ENCODE data around the gene KCNJ9. TPM values are rescaled to one million over a fixed set of nuclear protein-coding genes. Genes with fewer than 3 reads are reported as not detected.

KCNJ9 gene
- total RNA-seq, 1 donor from 2014 or later, result not detected

DNA sequence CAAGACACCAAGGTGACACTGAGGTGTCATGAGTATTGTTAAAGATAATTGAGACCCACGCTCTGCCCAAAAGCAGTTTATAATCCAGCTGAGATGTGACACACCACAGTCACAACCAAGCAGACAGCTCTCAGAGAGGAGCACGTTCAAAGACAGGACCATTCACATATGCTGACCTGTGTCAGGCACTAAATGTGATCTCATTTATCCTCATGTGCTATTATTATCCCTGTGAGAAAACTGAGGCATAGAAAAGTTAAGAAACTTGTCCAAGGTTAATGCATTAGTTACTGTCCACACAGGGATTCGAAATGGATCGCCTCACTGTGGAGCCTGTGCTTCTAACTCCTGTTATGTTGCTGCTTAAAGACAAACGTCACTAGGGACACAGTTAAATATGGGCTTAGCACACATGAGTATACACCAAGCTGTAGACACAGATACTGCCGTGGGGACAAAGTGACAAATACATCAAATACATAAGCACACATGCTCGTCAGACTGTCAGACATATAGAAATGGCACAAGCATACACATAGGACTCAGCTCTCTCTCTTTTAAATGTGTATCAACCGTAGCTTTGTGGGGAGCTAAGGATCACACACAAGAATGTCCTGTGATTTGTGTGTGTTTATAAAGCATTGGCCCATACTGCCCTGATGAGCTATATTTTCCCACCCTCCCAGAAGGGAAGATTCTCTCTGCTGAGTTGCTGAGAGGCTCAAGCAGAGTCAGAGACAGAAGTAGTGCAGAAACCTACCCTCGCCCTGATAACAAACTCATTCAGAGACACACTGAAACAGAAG is 20.6 kb downstream of the KCNJ9 start:
- H2AFZ ChIP-seq (ENCODE audit: low read depth, low read length), result peak overlapping the region; percentile 25

DNA sequence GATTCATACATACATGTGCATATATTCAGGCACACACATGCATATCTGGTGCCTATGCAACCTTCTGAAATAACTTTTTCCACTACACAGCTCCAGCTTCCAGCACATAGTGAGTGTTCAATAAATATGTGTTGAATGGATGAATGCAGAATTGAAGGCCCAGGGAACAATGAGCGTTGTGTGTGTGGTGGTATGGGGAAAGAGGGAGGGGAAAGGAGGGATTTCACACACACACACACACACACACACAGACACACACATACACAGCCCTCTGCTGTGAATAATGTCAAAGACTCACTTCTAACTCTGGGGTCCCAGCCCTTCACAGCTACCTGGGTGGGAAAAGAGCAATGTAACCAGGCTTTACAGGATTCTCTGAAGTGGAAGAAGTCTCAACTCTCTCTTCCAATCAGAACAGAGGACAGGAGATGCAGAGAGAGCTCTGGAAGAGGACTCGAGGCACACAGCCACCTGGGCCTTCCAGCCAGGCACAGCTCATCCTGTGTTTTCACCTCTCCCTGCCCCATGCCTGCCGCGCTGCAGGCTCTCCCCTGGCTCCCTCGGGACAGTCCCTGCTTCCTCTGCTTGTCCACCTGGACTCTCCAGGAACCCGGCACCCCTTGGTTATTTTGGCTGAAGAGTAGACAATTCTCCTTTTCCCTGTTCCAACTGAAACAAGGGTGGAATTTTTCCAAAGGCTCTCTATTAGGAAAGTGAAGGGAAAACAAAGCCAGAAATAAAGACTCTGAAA is 22.5 kb downstream of the KCNJ9 start:
- Mint-ChIP-seq H3K27me3 (ENCODE audit: low read depth, unreplicated experiment) (peaks cover 4% of the 10 kb centered on the region), H3K27ac (ENCODE audit: unreplicated experiment) (no peak overlapping the region), H3K4me3 (ENCODE audit: unreplicated experiment) (no peak overlapping the region), H3K36me3 (ENCODE audit: low read depth, unreplicated experiment) (no peaks in the 10 kb centered on the region), H3K9me3 (ENCODE audit: unreplicated experiment) (peaks cover 2% of the 10 kb centered on the region), H3K4me1 (ENCODE audit: low read depth, unreplicated experiment) (peaks cover 29% of the 10 kb centered on the region)
- TF ChIP-seq EZH2 (IDR thresholded peaks at IDR 0.05; ENCODE audit: insufficient read depth, low read length), result no peak
- TF ChIP-seq, protein P1, sequence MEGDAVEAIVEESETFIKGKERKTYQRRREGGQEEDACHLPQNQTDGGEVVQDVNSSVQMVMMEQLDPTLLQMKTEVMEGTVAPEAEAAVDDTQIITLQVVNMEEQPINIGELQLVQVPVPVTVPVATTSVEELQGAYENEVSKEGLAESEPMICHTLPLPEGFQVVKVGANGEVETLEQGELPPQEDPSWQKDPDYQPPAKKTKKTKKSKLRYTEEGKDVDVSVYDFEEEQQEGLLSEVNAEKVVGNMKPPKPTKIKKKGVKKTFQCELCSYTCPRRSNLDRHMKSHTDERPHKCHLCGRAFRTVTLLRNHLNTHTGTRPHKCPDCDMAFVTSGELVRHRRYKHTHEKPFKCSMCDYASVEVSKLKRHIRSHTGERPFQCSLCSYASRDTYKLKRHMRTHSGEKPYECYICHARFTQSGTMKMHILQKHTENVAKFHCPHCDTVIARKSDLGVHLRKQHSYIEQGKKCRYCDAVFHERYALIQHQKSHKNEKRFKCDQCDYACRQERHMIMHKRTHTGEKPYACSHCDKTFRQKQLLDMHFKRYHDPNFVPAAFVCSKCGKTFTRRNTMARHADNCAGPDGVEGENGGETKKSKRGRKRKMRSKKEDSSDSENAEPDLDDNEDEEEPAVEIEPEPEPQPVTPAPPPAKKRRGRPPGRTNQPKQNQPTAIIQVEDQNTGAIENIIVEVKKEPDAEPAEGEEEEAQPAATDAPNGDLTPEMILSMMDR (IDR thresholded peaks at IDR 0.05; ENCODE audit: insufficient read depth, low read depth, low read length), result no peak
- Histone ChIP-seq H4K20me1 (ENCODE audit: insufficient read depth, low read length) (no peaks in the 10 kb centered on the region), H3K9me3 (ENCODE audit: insufficient read depth, low read depth, low read length) (no peaks in the 10 kb centered on the region), H3K79me2 (ENCODE audit: insufficient read depth, low read length) (no peaks in the 10 kb centered on the region), H3K27ac (ENCODE audit: low read depth, low read length) (no peak overlapping the region), H3K9ac (ENCODE audit: low read length) (no peak overlapping the region), H3K36me3 (ENCODE audit: insufficient read depth, low read length) (no peaks in the 10 kb centered on the region), H3K4me1 (ENCODE audit: insufficient read depth, low read length) (peaks cover 9% of the 10 kb centered on the region), H3K4me2 (ENCODE audit: low read length) (no peak overlapping the region), H3K4me3 (ENCODE audit: insufficient read depth, low read depth, low read length) (no peak overlapping the region), H3K27me3 (ENCODE audit: insufficient read depth, low read length) (peaks cover 10% of the 10 kb centered on the region), H2AFZ (ENCODE audit: low read depth, low read length) (no peak overlapping the region)
- FAIRE-seq, result no peak
- DNase-seq (ENCODE audit: low read depth), result no peak

More for the DNA sequence above, 20.6 kb downstream of the KCNJ9 start:
- peak; percentile 52 for FAIRE-seq
- peak overlapping the region; percentile 34 for H3K9ac ChIP-seq (ENCODE audit: low read length)
- H3K4me3 ChIP-seq (ENCODE audit: insufficient read depth, low read depth, low read length), result no peak overlapping the region
- no peaks in the 10 kb centered on the region for H3K36me3 ChIP-seq (ENCODE audit: insufficient read depth, low read length)
- no peaks in the 10 kb centered on the region for H3K36me3 Mint-ChIP-seq (ENCODE audit: low read depth, unreplicated experiment)
- no peak overlapping the region for H3K27ac ChIP-seq (ENCODE audit: low read depth, low read length)
- H3K27me3 Mint-ChIP-seq (ENCODE audit: low read depth, unreplicated experiment), result no peaks in the 10 kb centered on the region
- peaks cover 15% of the 10 kb centered on the region for H3K4me1 ChIP-seq (ENCODE audit: insufficient read depth, low read length)
- no peak overlapping the region for H3K4me2 ChIP-seq (ENCODE audit: low read length)
- no peak for TF ChIP-seq EZH2 (IDR thresholded peaks at IDR 0.05; ENCODE audit: insufficient read depth, low read length)
- peaks cover 4% of the 10 kb centered on the region for H3K27me3 ChIP-seq (ENCODE audit: insufficient read depth, low read length)
- peaks cover 2% of the 10 kb centered on the region for H3K9me3 Mint-ChIP-seq (ENCODE audit: unreplicated experiment)
- H3K79me2 ChIP-seq (ENCODE audit: insufficient read depth, low read length), result no peaks in the 10 kb centered on the region
- peaks cover 35% of the 10 kb centered on the region for H3K4me1 Mint-ChIP-seq (ENCODE audit: low read depth, unreplicated experiment)
- H4K20me1 ChIP-seq (ENCODE audit: insufficient read depth, low read length), result peaks cover 6% of the 10 kb centered on the region
- DNase-seq (ENCODE audit: low read depth), result no peak
- no peaks in the 10 kb centered on the region for H3K9me3 ChIP-seq (ENCODE audit: insufficient read depth, low read depth, low read length)
- H3K4me3 Mint-ChIP-seq (ENCODE audit: unreplicated experiment), result no peak overlapping the region
- peak overlapping the region; percentile 24 for H3K27ac Mint-ChIP-seq (ENCODE audit: unreplicated experiment)

DNA sequence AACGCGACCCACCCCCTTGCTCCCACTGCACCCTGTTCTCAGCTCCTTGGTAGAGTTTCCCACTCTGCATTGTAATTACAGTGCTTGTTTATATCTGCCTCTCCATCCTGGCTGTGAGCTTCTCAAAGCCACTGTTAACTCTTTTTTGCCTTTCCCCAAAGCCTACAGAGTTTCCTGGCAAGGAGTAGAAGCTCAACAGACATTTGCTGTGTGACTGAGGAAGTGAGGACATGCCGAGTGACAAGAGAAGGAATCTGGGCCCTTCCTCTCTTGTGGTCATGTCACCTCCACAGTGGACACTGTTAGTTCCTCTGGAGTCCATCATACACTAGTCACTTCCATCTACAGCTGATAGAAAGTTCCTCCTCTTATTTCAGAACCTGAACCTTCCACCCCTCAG is 23.1 kb downstream of the KCNJ9 start:
- Histone ChIP-seq H4K20me1 (ENCODE audit: insufficient read depth, low read length) (no peaks in the 10 kb centered on the region), H3K27me3 (ENCODE audit: insufficient read depth, low read length) (peaks cover 10% of the 10 kb centered on the region), H3K79me2 (ENCODE audit: insufficient read depth, low read length) (no peaks in the 10 kb centered on the region), H3K4me1 (ENCODE audit: insufficient read depth, low read length) (peaks cover 6% of the 10 kb centered on the region), H3K4me2 (ENCODE audit: low read length) (no peak overlapping the region), H3K27ac (ENCODE audit: low read depth, low read length) (no peak overlapping the region), H3K36me3 (ENCODE audit: insufficient read depth, low read length) (no peaks in the 10 kb centered on the region), H3K9me3 (ENCODE audit: insufficient read depth, low read depth, low read length) (no peaks in the 10 kb centered on the region), H2AFZ (ENCODE audit: low read depth, low read length) (no peak overlapping the region), H3K4me3 (ENCODE audit: insufficient read depth, low read depth, low read length) (no peak overlapping the region), H3K9ac (ENCODE audit: low read length) (no peak overlapping the region)
- no peak for TF ChIP-seq EZH2 (IDR thresholded peaks at IDR 0.05; ENCODE audit: insufficient read depth, low read length)
- TF ChIP-seq, protein P1 (IDR thresholded peaks at IDR 0.05; ENCODE audit: insufficient read depth, low read depth, low read length), result no peak
- Mint-ChIP-seq H3K27ac (ENCODE audit: unreplicated experiment) (no peak overlapping the region), H3K4me1 (ENCODE audit: low read depth, unreplicated experiment) (peaks cover 32% of the 10 kb centered on the region), H3K4me3 (ENCODE audit: unreplicated experiment) (no peak overlapping the region), H3K9me3 (ENCODE audit: unreplicated experiment) (peaks cover 2% of the 10 kb centered on the region), H3K36me3 (ENCODE audit: low read depth, unreplicated experiment) (no peaks in the 10 kb centered on the region), H3K27me3 (ENCODE audit: low read depth, unreplicated experiment) (peaks cover 7% of the 10 kb centered on the region)
- DNase-seq (ENCODE audit: low read depth) (no peak), FAIRE-seq (no peak)

Measured in astrocyte (in vitro differentiated cells and primary cell).